Mucosa of rectum (tissue), 2 donors: Measurements from ENCODE around the gene GPX4.

Experiments
- H3K27ac ChIP-seq, 2 donors: one replicate each; pipeline ENCODE4 v1.7.0; 2013; ENCODE audit warnings: inconsistent platforms in 2 of 2, low read depth in 2 of 2, low read length in 2 of 2
- H3K27me3 ChIP-seq, 2 donors: one replicate each; pipeline ENCODE4 v1.7.0; 2013; ENCODE audit warnings: low read length in 2 of 2; ENCODE audit not compliant: control insufficient read depth in 2 of 2, insufficient read depth in 2 of 2
- H3K36me3 ChIP-seq, 2 donors: one replicate each; pipeline ENCODE4 v1.7.0; 2013; ENCODE audit warnings: low read length in 2 of 2; ENCODE audit not compliant: control insufficient read depth in 2 of 2, insufficient read depth in 2 of 2
- H3K4me1 ChIP-seq, 2 donors: one replicate each; pipeline ENCODE4 v1.7.0; 2013; ENCODE audit warnings: low read length in 2 of 2, mild to moderate bottlenecking in 1 of 2; ENCODE audit not compliant: control insufficient read depth in 2 of 2, insufficient read depth in 2 of 2
- H3K4me3 ChIP-seq, 2 donors: one replicate each; pipeline ENCODE4 v1.7.0; 2013; ENCODE audit warnings: low read length in 2 of 2
- H3K9ac ChIP-seq, 2 donors: one replicate each; pipeline ENCODE4 v1.7.0; 2013; ENCODE audit warnings: low read length in 2 of 2, low read depth in 1 of 2, mild to moderate bottlenecking in 1 of 2
- H3K9me3 ChIP-seq, 2 donors: one replicate each; pipeline ENCODE4 v1.7.0; 2013; ENCODE audit warnings: low read length in 2 of 2; ENCODE audit not compliant: control insufficient read depth in 2 of 2
- donor health status: healthy.
- donor health status: Normal muscosa, but diverticular disease.

GPX4 gene

GRCh38 chr19:1063030-1063908 lies 40.5 kb upstream of the GPX4 start:
- Histone ChIP-seq H3K9me3 (no peaks in the 10 kb centered on the region), H3K4me3 (no peak overlapping the region), H3K9ac (no peak overlapping the region), H3K27me3 (peaks cover 2 to 11% of the 10 kb centered on the region in 2 donors), H3K27ac (no peak overlapping the region), H3K36me3 (peaks cover 0 to 4% of the 10 kb centered on the region in 2 donors), H3K4me1 (peaks cover 23 to 28% of the 10 kb centered on the region in 2 donors)

GRCh38 chr19:1063909-1064660 lies 39.7 kb upstream of the GPX4 start:
- peaks cover 5 to 17% of the 10 kb centered on the region in 2 donors for H3K27me3 ChIP-seq

GRCh38 chr19:1064661-1065605 lies 38.9 kb upstream of the GPX4 start:
- peaks cover 5 to 24% of the 10 kb centered on the region in 2 donors for H3K27me3 ChIP-seq
- no peaks in the 10 kb centered on the region for H3K36me3 ChIP-seq
- H3K4me1 ChIP-seq, result peaks cover 30 to 39% of the 10 kb centered on the region in 2 donors
- H3K27ac ChIP-seq, result peak overlapping the region; percentile 40 to 54
- H3K9ac ChIP-seq, result peak overlapping the region in 1 of 2 donors; percentile 43
- H3K9me3 ChIP-seq, result no peaks in the 10 kb centered on the region
- H3K4me3 ChIP-seq, result peak overlapping the region; percentile 0 to 26

More at GRCh38 chr19:1063909-1064660, 39.7 kb upstream of the GPX4 start:
- Histone ChIP-seq H3K36me3 (no peaks in the 10 kb centered on the region), H3K4me3 (peak overlapping the region in 1 of 2 donors; percentile 26), H3K27ac (no peak overlapping the region), H3K9me3 (no peaks in the 10 kb centered on the region), H3K9ac (peak overlapping the region in 1 of 2 donors; percentile 43), H3K4me1 (peaks cover 26 to 34% of the 10 kb centered on the region in 2 donors)

- peak overlapping the region; percentile 26 to 59 for H3K4me3 ChIP-seq
- H3K27ac ChIP-seq, result peak overlapping the region; percentile 40 to 57
- H3K9ac ChIP-seq, result peak overlapping the region in 1 of 2 donors; percentile 27
- no peaks in the 10 kb centered on the region for H3K9me3 ChIP-seq
- peaks cover 5 to 28% of the 10 kb centered on the region in 2 donors for H3K27me3 ChIP-seq
- H3K36me3 ChIP-seq, result no peaks in the 10 kb centered on the region
- H3K4me1 ChIP-seq, result peaks cover 30 to 39% of the 10 kb centered on the region in 2 donors
Observed at GRCh38 chr19:1065606-1066109, 38.1 kb upstream of the GPX4 start.

- H3K4me3 ChIP-seq, result peak overlapping the region; percentile 53 to 59
- H3K27me3 ChIP-seq, result peaks cover 5 to 31% of the 10 kb centered on the region in 2 donors
- H3K4me1 ChIP-seq, result peaks cover 30 to 39% of the 10 kb centered on the region in 2 donors
- no peaks in the 10 kb centered on the region for H3K36me3 ChIP-seq
- no peaks in the 10 kb centered on the region for H3K9me3 ChIP-seq
- H3K9ac ChIP-seq, result peak overlapping the region in 1 of 2 donors; percentile 55
- H3K27ac ChIP-seq, result peak overlapping the region; percentile 57 to 80
Observed at GRCh38 chr19:1066251-1066747, 37.5 kb upstream of the GPX4 start.

- Histone ChIP-seq H3K4me1 (peaks cover 30 to 39% of the 10 kb centered on the region in 2 donors), H3K9ac (peak within 1 kb of the TSS; percentile 47 to 55), H3K27ac (peak within 1 kb of the TSS; percentile 57 to 80), H3K36me3 (no peaks in the 10 kb centered on the region), H3K9me3 (no peaks in the 10 kb centered on the region), H3K4me3 (peak within 1 kb of the TSS; percentile 53 to 59), H3K27me3 (peaks cover 5 to 34% of the 10 kb centered on the region in 2 donors)
Observed at GRCh38 chr19:1066748-1067340, 37.0 kb upstream of the GPX4 start, which contains the start of gene ARHGAP45. ARHGAP45 (plus strand) TSS chr19:1067167; CDS start chr19:1067406, 239 bp downstream.

GRCh38 chr19:1067341-1067957 lies 36.3 kb upstream of the GPX4 start:
- Histone ChIP-seq H3K36me3 (no peaks in the 10 kb centered on the region), H3K27me3 (peaks cover 5 to 38% of the 10 kb centered on the region in 2 donors), H3K27ac (peak overlapping the region; percentile 38 to 80), H3K9ac (peak overlapping the region; percentile 47 to 55), H3K4me3 (peak overlapping the region; percentile 44 to 53), H3K4me1 (peaks cover 30 to 39% of the 10 kb centered on the region in 2 donors), H3K9me3 (no peaks in the 10 kb centered on the region)

- Histone ChIP-seq H3K27ac (peak overlapping the region; percentile 38 to 80), H3K36me3 (no peaks in the 10 kb centered on the region), H3K27me3 (peaks cover 5 to 38% of the 10 kb centered on the region in 2 donors), H3K9me3 (no peaks in the 10 kb centered on the region), H3K9ac (peak overlapping the region; percentile 37 to 47), H3K4me1 (peaks cover 32 to 39% of the 10 kb centered on the region in 2 donors), H3K4me3 (peak overlapping the region; percentile 53 to 70)
Observed at GRCh38 chr19:1068009-1069001, 35.5 kb upstream of the GPX4 start.
